GM04503 (cell line): ENCODE results near the gene TUFT1.

Experiments used
- DNase-seq: peaks from one replicate; pipeline ENCODE4 v3.0.0-alpha.2; 2012; ENCODE audit warnings: low read depth

The TUFT1 gene, protein sequence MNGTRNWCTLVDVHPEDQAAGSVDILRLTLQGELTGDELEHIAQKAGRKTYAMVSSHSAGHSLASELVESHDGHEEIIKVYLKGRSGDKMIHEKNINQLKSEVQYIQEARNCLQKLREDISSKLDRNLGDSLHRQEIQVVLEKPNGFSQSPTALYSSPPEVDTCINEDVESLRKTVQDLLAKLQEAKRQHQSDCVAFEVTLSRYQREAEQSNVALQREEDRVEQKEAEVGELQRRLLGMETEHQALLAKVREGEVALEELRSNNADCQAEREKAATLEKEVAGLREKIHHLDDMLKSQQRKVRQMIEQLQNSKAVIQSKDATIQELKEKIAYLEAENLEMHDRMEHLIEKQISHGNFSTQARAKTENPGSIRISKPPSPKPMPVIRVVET

GRCh38 chr1:151540021-151540981 lies at the start of gene TUFT1:
Gene TUFT1 (plus strand): TSS chr1:151540309. CDS start chr1:151540367, 58 bp downstream.
- DNase-seq, result no peak

GRCh38 chr1:151491641-151492040 lies 48.5 kb upstream of the TUFT1 start:
- no peak for DNase-seq

DNA sequence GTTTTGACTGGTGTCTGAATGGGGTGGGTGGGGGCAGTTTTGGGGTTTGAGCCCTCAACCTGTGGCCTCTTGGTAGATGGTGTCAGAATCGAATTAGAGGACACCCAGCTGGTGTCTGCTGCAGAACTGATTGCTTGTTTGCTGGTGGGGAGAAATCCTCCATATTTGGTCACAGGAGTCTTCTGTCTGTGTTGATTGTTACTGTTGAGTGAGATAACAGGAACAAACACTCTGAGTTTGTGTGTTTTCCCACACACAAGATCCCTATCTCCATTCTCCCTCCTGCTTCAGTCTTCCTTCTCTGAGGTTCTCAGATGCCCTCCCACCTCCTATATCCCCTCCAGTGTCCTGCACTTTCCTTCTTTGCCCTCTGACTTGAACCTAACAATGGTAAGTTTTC lies 48.0 kb upstream of the TUFT1 start:
- DNase-seq, result no peak

- DNase-seq, result no peak
Measured at GRCh38 chr1:151493042-151493441, 47.1 kb upstream of the TUFT1 start.

- peak; percentile 53 for DNase-seq
Measured at GRCh38 chr1:151494741-151495281, 45.3 kb upstream of the TUFT1 start.

GRCh38 chr1:151495316-151495715 lies 44.8 kb upstream of the TUFT1 start:
- no peak for DNase-seq

GRCh38 chr1:151499365-151499764 lies 40.7 kb upstream of the TUFT1 start:
- no peak for DNase-seq

DNA sequence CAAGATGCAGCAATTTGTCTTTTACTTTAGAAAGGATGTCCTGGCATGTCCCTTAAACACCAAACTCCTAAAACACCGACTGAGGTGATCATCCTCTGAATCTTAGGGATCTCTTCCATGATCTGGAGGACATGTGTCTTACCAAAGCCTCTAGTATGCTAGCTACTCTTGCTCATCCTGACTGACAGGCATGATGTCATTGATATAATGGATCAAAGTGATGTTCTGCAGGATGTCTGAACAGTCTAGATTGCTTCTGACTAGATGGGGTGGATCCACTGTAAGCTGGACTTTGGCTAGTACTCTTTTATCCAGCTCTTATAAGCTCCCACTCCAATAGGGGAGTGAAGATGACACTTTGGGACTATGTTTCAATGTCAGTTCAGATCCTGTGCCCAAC lies 40.2 kb upstream of the TUFT1 start:
- DNase-seq, result no peak

DNA sequence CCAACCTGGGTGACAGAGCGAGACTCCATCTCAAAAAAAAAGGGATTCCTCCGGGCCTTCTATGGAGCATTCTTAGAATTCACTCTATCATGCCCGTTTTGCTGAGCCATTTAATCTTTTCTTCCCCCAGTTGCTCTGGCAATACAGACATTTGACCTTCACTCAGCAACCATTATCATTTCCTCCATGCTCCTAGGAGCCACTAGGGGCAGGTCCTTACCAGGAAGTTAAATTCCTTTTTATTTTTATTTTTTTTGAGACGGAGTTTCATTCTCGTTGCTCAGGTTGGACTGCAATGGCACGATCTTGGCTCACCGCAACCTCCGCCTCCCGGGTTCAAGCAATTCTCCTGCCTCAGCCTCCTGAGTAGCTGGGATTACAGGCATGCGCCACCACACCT lies 38.6 kb upstream of the TUFT1 start:
- DNase-seq, result no peak

- no peak for DNase-seq
Measured at GRCh38 chr1:151502035-151502700, 37.9 kb upstream of the TUFT1 start.

GRCh38 chr1:151502859-151503780 lies 37.0 kb upstream of the TUFT1 start:
- DNase-seq, result no peak

- DNase-seq, result no peak
Measured at GRCh38 chr1:151504252-151504651, 35.9 kb upstream of the TUFT1 start.

GRCh38 chr1:151504759-151505158 lies 35.4 kb upstream of the TUFT1 start:
- no peak for DNase-seq

GRCh38 chr1:151508833-151509232 lies 31.3 kb upstream of the TUFT1 start:
- no peak for DNase-seq

DNA sequence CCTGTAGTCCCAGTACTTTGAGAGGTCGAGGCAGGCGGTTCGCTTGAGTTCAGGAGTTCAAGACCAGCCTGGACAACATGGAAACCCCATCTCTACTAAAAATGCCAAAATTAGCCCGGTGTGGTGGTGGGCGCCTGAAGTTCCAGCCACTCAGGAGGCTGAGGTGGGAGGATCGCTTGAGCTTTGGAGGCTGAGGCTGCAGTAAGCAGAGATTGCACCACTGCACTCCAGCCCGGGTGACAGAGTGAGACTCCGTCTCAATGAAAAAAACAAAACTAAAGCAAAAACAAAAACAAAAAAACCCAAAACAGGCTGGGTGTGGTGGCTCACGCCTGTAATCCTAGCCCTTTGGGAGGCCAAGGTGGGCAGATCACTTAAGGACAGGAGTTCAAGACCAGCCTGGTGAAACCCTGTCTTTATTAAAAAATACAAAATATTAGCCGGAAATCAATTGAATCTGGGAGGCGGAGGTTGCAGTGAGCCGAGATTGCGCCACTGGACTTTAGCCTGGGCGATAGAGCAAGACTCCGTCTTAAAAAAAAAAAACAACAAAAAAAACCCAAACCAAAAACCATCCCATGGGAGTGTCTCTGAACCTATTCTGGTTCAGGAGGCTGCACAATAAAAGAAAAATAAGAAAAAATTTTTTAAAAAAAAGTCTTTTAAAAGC lies 30.6 kb upstream of the TUFT1 start:
- DNase-seq, result no peak

DNA sequence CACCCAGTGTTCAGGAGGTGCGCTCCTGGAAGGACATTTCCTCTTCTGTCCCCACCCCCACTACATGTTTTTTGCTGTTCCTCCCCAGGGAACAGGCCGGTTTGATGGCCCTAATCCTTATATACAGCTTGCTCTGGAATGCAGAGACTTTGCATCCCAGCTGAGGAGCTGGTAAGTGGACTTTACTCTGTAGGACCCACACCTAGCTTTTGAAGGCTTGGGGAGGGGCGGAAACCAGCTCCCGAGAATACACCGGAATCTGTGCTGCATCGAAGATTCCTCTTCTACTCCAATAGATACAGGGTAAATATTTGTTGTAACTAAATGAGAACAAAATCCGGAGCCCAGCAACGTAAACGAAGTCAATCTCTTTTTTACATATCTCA lies 30.1 kb upstream of the TUFT1 start:
- no peak for DNase-seq

GRCh38 chr1:151510614-151510956 lies 29.5 kb upstream of the TUFT1 start:
- no peak for DNase-seq

DNA sequence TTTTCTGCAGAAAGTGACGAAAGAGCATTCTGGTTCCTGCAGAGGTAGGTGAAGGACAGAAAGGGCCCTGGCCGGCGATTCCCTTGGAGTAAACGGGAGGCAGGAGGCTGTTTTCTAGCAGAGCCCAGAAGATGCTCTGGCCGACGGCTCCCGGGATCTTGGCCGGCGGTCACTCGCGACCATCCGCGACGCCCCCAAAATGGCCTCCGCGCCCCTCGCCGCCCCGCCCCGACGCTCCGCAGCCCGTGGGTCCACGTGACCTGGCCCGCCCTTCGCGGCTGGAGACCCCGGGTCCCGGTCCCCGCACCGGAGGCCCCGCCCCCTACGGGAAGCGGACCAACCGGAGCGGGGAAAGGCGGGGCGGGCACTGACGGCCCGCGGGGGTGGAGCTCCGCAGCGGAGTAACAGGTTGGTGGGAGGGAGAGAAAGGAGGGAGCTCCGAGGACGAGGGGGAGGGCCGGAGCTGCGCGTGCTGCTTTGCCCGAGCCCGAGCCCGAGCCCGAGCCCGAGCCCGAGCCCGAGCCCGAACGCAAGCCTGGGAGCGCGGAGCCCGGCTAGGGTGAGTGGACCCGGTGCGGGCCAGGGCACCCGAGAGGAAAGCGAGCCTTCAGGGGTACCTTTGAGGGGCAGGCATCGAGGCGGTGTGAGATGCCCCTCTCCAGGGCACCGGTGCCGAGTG lies 29.0 kb upstream of the TUFT1 start, which contains the start of gene CGN:
TSS of gene CGN (plus strand) at position 431 of the 679 bp plus-strand sequence. CDS start 7,133 bp downstream, outside the sequence.
- DNase-seq, result no peak

DNA sequence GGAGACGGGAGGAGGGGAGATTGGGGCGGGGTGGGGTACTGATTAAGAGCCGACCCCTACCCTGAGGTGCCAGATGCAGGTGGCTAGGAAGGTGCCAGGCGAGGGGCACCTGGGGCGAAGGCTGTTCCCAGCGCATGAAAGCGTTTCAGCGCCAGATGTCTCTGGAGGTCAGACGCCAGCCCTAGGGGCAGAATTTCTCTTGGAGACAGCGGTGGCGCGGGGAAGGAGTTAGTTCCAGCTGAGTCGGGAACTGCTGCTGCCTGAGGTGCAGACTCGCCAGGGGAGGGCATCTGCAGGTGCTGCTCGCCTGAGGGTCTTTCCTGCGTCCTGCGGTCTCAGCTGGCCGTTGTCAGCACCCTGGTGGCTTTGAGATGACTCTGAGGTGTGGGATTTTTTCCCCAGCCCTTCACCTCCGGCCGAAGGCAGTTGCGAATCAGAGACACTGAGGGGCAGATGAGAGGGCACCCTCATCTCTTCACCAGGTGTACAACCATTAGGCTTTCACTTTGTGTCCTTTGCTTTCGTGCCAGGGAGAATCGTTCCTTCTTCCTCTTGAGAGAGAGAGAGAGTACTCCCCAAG lies 28.4 kb upstream of the TUFT1 start:
- DNase-seq, result no peak

- no peak for DNase-seq
Measured at GRCh38 chr1:151512326-151512725, 27.8 kb upstream of the TUFT1 start.
